Activated naive CD4-positive, alpha-beta T cell (primary cell): ENCODE data around the gene AP1AR.
"Not testable (repeated sequence)": the region's sequence is repeated elsewhere in the genome, so short reads cannot be mapped to it uniquely, and the experiment has no call there.

Source experiments
- DNase-seq, 4 experiments: peaks; one replicate each; lab custom pipeline; 2025; lab: John Stamatoyannopoulos, UW

AP1AR gene, protein sequence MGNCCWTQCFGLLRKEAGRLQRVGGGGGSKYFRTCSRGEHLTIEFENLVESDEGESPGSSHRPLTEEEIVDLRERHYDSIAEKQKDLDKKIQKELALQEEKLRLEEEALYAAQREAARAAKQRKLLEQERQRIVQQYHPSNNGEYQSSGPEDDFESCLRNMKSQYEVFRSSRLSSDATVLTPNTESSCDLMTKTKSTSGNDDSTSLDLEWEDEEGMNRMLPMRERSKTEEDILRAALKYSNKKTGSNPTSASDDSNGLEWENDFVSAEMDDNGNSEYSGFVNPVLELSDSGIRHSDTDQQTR

DNA sequence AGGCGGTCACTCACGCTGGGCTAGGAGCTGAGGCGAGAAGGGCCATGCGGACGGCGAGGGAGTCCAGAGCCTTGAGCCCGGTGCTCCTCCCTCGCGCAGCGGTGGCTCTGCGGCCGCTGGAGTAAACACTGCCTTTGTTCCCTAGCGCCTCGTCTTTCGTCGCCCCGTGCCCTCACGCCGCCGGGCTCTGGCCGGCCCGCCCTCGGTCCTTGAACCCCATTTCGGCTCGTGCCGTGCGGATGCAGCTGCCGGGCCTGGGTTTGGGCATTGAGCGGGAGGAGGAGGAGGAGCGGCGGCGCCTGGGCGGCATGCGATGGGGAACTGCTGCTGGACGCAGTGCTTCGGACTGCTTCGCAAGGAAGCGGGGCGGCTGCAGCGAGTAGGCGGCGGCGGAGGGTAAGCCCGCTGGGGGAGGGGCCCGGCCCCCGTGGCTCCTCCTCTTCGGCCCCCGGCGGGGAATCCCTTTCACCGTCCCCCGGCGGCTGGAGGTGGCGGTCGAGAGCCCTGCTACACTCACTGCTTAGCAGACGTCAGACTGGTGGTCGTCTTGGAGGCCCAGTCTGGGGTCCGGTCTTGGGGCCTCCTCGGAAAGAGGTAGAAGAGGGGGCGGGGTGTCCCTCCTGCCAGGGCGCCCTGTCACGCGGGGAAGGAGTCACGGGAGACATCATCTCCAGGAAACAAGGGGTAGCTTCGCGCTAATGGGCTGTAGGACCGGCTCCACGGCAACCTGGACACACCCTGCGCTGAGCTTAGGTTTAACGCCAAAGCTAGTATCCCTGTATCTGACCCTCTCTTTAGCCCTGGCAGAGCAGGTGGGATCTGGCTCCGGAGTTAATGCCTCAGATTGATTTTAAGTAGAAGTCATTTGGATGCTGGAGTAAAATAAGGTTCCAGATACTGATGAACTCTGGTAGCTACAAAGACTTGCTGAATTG lies at the start of gene AP1AR:
AP1AR (plus strand) TSS at position 9 of the 935 bp plus-strand sequence; CDS start at position 314, 305 bp downstream.
- peak; percentile 35 to 64 (median 52) for DNase-seq

DNA sequence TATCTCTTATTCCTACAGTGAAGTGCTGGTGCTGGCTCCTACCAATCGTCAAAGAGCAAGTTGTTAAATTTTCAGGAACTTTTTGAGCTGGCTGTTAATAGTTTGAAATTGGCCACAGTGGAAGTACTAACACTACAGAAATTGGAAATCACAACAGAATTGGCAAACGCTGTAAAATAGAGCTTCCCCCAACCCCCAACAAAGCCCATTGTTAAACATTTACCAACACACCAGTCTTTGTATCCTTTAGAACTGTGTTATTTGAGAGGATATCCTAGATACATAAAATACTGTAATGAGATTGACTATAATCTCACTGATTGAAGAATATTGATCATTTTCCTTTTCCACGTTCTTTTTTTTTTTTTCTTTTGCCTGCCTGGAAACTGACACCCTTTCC lies 49.0 kb upstream of the AP1AR start:
- no peak for DNase-seq

DNA sequence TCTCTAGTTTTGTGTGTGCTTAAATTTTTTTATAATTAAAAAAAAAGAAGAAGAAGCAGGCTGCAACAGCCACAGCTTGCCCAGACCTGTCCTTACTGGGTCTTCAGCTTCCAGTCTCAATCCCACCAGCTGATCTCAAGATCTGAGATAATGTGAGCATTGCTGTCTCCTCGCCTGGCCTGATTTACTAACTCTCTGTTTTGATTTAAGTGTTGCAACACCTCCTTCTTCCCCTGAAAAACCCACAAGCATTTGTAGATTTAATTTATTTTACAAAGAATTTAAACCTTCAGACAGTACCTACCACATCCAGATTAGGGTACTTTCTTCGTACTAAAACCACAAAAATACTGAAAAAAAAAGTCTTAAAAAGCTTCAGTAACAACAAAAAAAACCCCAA lies 48.3 kb upstream of the AP1AR start:
- DNase-seq, result no peak

DNA sequence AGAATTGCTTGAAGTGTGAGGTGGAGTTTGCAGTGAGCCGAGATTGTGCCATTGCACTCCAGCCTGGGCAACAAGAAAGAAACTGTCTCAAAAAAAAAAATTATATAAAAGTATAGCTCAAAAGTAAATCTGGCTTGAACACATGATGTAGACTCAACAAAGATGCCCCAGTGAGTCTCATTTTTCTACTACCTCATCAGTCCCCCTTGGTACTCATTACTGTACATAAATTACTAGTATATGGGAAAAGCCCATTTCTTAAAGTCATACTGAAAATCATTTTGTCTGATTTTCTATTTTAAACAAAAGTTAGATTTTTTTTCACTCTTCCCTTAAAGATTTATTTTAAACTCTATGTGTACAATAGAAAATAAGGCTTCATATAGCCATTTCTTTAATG lies 47.1 kb upstream of the AP1AR start:
- DNase-seq, result no peak

DNA sequence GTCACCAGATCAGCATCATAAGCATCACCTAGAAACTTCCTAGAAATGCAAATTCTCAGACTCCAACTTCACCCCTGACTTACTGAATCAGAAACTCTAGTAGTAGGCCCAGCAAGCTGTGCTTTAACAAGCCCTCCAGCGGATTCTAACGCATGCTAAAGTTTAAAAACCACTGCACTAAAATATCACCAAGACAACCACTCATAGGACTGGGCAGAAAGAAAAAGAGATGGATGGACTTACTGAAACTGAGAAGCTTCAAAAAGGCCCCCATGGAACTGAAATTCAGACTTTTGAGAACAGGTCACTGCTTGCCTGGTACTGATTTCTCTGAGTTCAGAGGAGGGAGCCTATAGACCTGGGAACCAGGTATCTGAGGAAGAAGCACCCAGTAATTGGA lies 46.3 kb upstream of the AP1AR start:
- DNase-seq, result no peak

DNA sequence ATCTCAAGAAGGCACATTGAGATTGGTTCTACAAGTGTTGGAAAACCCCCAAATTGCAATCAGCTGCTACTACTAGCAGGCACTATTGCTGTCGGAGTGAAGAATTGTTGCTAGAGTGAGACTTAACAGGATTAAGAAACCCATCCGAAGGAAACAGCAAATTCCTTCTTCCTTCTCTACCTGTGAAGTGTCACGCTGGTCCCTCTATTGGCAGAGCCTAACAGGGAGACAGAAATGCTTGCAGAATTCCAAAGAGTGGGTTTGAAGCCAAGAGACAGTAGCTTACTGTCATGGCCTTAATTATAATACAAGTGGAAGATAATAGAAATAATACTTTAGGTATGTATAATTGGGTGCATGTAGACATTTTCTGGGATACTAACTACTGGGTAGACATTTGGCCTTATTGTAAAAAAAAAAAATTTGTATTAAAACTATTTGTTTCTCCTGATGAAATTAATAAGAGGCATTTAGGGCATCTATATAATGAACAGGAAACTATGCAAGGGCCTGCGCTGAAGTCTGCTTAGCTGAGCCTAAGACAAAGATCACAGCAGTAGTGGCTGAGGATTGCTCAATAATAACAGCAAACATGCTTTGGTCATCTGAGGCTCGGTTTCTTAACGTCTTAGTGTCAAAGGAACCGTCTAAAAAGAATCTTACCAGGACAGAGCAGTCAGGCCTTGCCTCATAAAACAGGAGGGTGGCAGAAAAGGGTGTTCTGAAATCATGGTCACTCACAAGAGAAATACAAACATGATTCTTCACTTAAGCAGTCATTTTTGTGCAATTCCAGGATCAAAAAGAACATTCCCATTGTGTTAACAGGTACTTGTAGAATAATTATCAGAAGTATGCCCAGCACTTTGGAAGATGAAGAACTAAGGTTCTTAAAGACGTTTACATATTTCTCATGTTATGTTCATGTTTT lies 45.6 kb upstream of the AP1AR start:
- DNase-seq, result no peak

DNA sequence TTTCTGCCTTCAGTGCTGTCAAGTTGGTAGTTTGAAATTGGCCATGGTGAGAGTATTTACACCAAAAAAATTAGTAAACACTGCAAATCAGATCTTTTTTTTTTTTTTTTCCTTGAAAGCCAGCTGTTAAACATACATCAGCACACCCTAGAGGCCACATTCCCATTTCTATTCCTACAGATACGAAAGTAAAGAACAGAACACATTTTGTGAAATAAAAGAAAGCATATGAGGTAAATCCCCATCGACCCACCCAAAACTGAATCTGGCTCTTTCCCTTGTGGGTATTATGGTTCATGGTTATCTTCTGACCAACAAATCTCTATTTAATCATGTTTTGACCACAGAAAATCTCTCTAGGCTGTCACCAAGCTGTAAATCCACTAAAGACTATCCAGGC lies 41.8 kb upstream of the AP1AR start:
- no peak for DNase-seq

DNA sequence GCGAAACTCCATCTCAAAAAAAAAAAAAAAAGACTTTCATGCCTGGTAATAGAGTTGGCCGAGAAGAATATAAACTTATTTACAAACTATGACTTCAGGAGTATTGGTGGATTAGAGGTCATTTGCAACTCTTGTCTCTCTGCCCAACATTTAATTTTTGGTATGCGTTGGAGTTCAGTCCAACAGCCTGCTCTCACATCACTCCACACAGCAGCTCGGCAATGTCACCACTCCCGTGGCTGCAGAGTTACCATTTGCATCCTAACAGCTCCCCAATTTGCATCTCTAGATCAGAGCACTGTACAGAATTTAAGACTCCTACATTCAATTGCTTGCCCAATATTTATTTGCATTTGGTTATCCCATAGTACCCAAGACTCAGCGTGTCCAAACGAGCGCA lies 40.9 kb upstream of the AP1AR start:
- DNase-seq, result no peak

DNA sequence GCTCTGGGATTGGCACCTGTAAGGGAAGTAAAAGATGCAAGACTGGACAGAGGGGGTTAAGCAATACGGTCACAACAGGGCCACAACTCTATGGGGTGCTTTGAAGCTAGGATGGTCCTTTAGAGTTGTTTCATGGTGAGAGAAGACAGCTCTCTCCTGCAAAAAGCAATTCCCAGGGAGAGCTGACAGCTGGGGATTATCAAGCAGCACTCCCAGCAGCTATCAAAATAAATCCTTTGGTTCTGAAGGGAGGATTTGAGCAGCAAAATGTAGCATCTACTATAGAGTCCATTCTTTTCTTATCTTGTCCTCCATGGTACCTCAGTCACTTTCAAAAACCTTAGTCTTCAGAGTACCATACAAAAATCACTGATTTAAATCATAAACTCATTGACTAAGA lies 35.1 kb upstream of the AP1AR start:
- no peak for DNase-seq

DNA sequence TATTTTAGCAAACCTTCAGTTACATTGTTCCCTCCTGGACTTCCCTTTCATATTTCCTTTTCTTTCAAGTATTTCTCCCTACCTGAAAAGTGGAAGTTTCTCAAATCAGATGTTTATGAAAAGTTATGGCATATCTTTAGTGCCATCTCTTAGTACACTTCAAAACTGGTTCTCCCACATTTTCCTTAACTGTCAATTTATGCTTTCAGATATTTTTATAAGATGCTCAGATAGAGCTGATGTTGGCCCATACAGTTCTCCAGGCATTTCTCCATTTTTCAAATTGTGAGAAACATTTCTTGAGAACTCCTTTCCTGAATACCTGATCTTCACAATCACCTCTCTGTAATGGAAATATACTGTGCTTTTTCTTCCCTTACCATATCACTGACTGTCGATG lies 32.5 kb upstream of the AP1AR start:
- DNase-seq, result no peak

DNA sequence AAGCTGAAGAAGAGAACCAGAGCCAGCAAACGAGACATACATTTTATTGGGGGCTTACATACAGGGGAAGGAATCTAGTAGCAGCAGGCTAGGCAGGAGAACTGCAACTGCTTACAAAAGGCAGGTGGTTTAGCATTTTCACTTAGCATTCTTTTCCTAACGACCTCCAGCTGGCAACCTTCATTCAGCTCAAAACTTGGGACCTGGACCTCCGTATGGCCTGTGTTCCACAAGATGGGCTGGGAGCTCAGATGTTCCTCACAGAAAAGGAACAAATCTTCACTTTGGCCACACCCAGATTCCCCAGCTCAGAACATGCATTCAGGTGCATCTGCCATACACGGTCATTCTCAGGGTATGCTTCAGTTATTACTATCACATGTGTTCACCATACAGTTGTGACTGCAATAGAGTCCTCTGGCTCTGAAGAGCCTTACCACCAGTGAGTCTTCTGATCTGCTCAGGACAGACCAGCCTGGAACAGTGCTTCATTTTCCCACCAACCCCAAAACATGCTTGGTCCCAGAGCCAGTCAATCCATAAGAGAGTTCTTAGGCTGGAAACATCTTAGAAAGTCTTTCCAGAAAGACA lies 29.6 kb upstream of the AP1AR start:
- no peak for DNase-seq

DNA sequence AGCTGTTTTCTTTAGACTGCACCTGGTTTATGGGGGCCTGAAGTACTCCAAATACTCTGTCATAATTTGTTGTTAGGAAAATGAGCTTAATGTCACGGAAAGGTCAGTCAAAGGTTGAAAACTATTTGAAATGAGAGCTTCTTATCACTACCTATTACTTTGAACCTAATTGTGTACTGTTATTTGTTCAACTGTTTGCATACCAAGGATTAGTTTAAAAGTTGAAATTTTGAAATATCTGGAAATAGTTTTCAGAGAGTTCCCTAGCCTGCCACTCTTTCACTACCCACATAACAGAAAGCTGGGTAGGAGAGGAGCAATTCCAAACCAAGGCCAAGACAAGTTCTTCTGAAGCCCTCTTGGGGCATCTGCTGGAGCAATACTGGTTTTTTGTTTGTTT lies 28.0 kb upstream of the AP1AR start:
- DNase-seq, result no peak

DNA sequence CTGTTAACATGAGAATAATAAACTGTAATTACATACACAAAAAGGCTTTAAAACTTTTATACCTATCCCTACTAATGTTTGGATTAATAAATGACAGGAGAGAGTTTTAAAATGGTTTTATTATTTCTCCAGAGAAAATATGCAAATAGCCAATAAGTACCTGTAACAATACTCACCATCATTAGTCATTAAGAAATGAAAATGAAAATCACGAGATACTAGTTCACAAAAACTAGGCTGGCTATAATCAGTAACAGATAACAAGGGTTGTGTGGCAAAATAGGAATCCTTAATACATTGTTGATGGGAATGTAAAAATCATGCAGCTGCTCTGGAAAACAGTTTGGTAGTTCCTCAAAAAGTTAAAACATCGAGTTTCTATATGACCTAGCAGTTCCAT lies 25.2 kb upstream of the AP1AR start:
- no peak for DNase-seq

DNA sequence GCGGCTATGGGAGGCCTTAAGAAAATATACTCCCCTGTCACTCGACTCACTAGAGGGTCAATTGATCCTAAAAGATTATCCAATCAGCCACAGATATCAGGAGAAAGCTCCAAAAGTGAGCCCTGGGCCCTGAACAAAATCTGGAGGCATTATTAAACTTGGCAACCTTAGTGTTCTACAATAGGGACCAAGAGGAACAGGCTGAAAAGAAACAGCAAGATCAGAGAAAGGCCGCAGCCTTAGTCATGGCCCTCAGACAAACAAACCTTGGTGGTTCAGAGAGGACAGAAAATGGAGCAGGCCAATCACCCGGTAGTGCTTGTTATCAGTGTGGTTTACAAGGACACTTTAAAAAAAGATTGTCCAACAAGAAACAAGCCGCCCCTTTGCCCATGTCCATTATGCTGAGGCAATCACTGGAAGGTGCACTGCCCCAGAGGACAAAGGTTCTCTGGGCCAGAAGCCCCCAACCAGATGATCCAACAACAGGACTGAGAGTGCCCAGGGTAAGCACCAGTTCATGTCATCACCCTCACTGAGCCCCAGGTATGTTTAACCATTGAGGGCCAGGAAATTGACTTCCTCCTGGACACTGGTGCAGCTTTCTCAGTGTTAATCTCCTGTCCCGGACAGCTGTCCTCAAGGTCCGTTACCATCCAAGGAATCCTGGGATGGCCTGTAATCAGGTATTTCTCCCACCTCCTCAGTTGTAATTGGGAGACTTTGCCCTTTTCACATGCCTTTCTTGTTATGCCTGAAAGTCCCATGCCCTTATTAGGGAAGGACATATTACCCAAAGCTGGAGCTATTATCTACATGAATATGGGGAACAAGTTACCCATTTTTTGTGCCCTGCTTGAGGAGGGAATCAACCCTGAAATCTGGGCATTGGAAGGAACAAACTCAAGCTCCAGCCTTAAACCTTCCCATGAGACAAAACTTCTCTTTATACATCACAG lies 23.2 kb upstream of the AP1AR start:
- not testable (repeated sequence) for DNase-seq

DNA sequence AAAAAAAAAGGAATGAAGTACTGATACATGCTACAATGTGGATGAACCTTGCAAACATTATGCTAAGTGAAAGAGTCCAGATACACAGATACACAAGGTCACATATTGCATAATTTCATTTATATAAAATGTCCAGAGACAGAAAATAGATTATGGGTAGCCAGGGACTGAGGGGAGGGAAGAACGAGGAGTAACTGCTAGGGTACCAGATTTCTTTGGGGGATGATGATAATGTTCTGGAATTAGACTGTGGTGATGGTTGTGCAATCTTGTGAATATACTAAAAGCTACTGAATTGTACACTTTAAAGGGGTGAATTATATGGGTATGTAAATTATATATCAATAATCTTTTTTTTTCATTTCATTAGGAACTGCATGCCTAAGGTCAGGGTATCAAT lies 20.8 kb upstream of the AP1AR start:
- no peak for DNase-seq

DNA sequence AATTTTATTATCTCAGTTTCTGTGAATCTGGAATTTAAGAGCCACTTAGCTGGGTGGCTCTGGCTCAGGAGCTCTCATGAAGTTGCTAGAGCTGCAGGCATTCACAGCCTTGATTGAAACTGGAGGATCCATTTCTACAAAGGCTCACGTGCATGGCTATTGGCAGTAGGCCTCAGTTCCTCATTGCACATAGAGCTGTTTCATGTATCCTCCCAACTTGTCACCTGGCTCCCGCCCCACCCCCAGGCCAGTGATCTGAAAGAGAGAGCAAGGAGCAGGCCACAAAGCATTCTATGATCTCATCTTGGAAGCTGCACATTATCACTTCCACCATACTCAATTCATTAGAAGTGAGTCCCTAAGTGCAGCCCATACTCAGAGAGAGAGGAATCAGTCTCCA lies 18.5 kb upstream of the AP1AR start:
- no peak for DNase-seq

DNA sequence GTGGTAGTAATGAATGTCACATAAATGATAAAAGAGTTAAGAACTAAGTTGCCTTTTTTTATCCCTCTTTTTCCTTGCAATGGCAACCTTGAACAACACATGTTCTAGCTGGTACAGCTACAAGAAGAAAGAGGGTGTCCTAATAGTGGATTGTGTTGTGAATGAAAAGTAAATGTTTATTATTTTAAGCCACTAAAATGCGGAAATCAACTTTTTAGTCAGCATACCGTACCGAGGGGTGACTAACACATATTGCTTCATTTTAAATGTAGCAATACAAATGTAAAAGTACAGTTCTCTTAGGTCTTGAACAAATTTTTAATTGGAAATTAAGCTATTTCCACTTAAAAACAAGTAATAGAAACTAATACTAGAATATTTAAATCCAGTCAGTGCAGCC lies 17.7 kb upstream of the AP1AR start:
- DNase-seq, result no peak

DNA sequence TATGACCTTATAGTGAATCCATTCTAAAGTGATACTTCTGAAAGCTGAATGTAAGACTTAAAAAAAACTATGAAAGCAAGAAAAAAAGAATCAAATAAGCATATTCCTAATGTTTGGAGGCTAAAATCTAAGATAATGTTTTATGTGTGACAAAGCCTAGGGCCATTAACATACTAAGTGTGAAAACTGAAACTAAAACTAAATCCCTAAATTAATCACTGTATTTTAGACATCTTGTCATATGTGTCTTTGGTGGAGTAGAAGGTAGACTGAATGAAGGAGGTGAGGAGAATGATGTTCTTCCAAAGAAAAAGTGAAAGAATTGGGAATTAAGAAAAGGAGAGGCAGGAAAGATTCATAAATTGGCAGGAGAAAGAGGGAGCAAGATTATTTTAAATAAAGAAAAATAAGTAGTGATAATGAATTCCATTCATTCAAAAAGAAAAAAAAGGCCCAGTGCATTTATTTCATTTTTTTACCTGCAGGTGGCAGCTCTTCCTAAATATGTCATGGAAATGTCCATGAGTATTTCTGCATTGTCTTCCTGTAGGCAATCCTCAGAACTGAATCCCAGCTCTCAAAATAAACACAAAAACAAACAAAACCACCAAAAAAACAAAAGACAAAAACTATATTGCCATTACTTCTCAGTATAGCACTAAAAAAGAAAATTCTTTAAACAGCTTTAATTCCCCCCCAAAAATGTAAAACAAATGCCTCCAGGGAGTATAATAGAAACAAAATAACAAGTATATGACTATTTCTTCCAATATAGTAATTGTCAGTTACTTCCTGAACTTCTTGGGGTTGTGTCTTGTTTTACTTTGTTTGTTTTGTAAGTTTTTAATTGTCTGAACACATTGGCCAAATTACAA lies 17.0 kb upstream of the AP1AR start:
- DNase-seq, result no peak

DNA sequence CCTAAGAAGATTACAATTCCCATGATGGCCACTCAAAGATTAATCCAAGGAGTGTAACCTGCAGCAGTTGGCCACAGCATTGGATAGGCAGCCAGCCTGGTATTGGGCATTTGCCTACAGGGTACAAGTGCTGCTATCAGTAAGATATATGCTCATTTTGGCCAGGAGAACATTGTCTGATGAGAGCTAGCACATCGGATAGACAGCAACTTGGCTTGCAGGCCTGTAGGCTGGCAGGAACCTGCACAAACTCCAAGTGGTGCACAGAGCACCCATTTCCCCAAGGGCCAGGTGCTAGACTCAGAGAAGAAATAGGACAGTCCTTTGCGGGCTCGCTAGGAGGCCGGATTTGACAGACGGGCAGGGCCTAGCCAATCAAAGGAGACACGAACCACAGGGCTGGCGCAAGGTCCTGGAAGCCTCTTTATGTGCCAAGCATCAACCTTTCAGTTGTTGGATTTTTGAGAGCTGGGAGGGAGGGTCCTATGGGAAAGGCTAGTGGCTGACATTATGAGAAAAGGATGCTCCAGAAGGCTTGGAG lies 11.7 kb upstream of the AP1AR start:
- DNase-seq, result no peak
